ENCODE data around the gene DOHH.
A peak's percentile ranks its signal among the peaks of the same experiment; 100 is the strongest.

Gene DOHH, protein sequence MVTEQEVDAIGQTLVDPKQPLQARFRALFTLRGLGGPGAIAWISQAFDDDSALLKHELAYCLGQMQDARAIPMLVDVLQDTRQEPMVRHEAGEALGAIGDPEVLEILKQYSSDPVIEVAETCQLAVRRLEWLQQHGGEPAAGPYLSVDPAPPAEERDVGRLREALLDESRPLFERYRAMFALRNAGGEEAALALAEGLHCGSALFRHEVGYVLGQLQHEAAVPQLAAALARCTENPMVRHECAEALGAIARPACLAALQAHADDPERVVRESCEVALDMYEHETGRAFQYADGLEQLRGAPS

DNA sequence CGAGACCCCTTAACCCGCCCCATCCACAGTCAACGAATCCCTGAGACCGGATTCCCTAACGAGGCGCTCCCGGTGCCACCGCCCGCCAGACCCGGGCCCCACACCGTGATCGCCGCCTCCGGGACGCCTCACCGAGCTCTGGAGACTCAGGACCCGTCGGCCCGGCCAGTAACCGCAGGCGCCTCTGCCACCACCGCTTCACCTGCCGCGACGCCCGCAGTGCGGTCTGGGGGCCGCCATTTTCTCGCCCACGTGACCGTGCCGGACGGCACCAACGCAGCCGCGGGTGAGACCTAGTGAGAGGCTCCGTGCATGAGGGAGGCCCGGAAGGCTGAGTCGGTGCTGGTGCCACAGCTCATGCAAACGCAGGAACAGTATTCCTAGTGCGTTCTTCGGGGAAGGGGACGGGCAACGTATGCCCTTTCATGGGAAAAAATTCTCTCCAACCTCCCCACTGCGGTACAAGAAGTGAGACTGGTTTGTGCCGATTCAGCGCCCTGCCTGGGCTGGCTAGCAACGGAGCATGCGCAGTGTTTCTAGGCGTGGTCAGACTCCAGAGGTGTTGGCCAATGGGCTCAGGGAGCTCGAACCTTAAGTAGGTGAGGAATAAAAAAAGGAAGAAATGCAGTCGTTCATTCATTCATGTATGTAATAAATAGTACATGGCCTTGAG is at the start of gene DOHH:
DOHH (minus strand) TSS at position 246 of the 673 bp plus-strand sequence. CDS start 3,860 bp downstream, outside the sequence.
- TF ChIP-seq, protein P1, sequence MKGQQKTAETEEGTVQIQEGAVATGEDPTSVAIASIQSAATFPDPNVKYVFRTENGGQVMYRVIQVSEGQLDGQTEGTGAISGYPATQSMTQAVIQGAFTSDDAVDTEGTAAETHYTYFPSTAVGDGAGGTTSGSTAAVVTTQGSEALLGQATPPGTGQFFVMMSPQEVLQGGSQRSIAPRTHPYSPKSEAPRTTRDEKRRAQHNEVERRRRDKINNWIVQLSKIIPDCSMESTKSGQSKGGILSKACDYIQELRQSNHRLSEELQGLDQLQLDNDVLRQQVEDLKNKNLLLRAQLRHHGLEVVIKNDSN (IDR thresholded peaks at IDR 0.05), result peak; percentile 100
- TF ChIP-seq TAF1 (IDR thresholded peaks at IDR 0.05; ENCODE audit: low read depth) (peak; percentile 100), NFIC (IDR thresholded peaks at IDR 0.05) (peak; percentile 33; the same call in 1 of the 2 replicates), YY1 (IDR thresholded peaks at IDR 0.05; ENCODE audit: low read depth) (peak; percentile 99), FOXM1 (IDR thresholded peaks at IDR 0.05; ENCODE audit: borderline replicate concordance, low read depth) (0 out of 2 replicates have a peak, but pooled peaks have one; percentile 33), ZBTB7A (IDR thresholded peaks at IDR 0.05; ENCODE audit: low read depth) (no peak), EGR1 (IDR thresholded peaks at IDR 0.05) (peak; percentile 40; the same call in 1 of the 2 replicates), CREB1 (IDR thresholded peaks at IDR 0.05; ENCODE audit: low read depth) (no peak), CEBPB (IDR thresholded peaks at IDR 0.05) (no peak), EP300 (IDR thresholded peaks at IDR 0.05; ENCODE audit: borderline replicate concordance) (peak; percentile 82), RAD21 (IDR thresholded peaks at IDR 0.05; ENCODE audit: low read depth) (no peak), TEAD4 (IDR thresholded peaks at IDR 0.05) (no peak), TCF12 (IDR thresholded peaks at IDR 0.05; ENCODE audit: low read depth) (peak; percentile 61; the same call in 1 of the 2 replicates)
- TF ChIP-seq, protein P2, sequence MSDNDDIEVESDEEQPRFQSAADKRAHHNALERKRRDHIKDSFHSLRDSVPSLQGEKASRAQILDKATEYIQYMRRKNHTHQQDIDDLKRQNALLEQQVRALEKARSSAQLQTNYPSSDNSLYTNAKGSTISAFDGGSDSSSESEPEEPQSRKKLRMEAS (IDR thresholded peaks at IDR 0.05), result peak; percentile 96
- TF ChIP-seq, protein P3, sequence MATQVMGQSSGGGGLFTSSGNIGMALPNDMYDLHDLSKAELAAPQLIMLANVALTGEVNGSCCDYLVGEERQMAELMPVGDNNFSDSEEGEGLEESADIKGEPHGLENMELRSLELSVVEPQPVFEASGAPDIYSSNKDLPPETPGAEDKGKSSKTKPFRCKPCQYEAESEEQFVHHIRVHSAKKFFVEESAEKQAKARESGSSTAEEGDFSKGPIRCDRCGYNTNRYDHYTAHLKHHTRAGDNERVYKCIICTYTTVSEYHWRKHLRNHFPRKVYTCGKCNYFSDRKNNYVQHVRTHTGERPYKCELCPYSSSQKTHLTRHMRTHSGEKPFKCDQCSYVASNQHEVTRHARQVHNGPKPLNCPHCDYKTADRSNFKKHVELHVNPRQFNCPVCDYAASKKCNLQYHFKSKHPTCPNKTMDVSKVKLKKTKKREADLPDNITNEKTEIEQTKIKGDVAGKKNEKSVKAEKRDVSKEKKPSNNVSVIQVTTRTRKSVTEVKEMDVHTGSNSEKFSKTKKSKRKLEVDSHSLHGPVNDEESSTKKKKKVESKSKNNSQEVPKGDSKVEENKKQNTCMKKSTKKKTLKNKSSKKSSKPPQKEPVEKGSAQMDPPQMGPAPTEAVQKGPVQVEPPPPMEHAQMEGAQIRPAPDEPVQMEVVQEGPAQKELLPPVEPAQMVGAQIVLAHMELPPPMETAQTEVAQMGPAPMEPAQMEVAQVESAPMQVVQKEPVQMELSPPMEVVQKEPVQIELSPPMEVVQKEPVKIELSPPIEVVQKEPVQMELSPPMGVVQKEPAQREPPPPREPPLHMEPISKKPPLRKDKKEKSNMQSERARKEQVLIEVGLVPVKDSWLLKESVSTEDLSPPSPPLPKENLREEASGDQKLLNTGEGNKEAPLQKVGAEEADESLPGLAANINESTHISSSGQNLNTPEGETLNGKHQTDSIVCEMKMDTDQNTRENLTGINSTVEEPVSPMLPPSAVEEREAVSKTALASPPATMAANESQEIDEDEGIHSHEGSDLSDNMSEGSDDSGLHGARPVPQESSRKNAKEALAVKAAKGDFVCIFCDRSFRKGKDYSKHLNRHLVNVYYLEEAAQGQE (IDR thresholded peaks at IDR 0.05; ENCODE audit: low read depth), result 0 out of 2 replicates have a peak, but pooled peaks have one; percentile 23

DNA sequence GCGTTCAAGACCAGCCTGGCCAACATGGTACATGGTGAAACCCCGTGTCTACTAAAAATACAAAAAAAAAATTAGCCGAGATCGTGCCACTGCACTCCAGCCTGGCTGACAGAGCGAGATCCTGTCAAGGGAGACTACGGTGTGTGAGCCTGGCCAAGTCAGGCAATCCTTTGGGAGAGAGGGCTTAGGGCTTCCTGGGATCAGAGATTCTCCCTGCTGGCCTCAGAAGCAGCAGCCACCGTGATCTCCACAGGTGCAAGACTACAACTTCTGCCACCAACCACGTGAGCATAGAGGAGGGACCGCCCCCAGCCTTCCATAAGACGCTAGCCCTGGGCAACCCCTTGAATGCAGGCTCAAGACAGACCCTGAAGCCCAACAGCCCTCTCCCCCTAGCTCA is 49.3 kb upstream of the DOHH start:
- TF ChIP-seq CEBPB (IDR thresholded peaks at IDR 0.05) (no peak), EGR1 (IDR thresholded peaks at IDR 0.05) (no peak), FOXM1 (IDR thresholded peaks at IDR 0.05; ENCODE audit: borderline replicate concordance, low read depth) (no peak), EP300 (IDR thresholded peaks at IDR 0.05; ENCODE audit: borderline replicate concordance) (no peak)
- TF ChIP-seq, protein P3 (IDR thresholded peaks at IDR 0.05; ENCODE audit: low read depth), result no peak
- TF ChIP-seq, protein P2 (IDR thresholded peaks at IDR 0.05), result no peak

DNA sequence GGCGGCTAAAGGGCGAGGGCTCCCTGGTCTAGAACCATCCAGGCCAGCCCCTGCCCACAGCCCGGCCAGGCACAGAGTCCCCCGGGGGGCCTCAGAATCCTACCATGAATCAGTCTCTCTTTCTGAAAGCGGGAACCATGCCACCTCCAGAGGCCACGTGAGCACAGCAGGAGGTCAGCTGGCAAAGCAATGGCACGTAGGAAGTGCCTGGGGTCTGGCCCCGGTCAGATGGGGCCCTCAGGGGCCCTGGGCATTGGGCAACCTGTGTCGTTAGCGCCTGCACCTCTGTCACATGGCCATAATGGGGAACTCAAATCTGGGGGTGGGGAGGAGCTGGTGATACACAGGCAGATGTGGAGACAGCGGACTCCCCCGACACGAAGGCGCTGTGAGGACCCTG is 48.1 kb upstream of the DOHH start:
- no peak for TF ChIP-seq TEAD4 (IDR thresholded peaks at IDR 0.05)
- no peak for TF ChIP-seq CREB1 (IDR thresholded peaks at IDR 0.05; ENCODE audit: low read depth)
- TF ChIP-seq EP300 (IDR thresholded peaks at IDR 0.05; ENCODE audit: borderline replicate concordance), result no peak
- TF ChIP-seq, protein P1 (IDR thresholded peaks at IDR 0.05), result peak; percentile 79
- no peak for TF ChIP-seq RAD21 (IDR thresholded peaks at IDR 0.05; ENCODE audit: low read depth)
- TF ChIP-seq TAF1 (IDR thresholded peaks at IDR 0.05; ENCODE audit: low read depth), result no peak
- TF ChIP-seq, protein P2 (IDR thresholded peaks at IDR 0.05), result peak; percentile 69

DNA sequence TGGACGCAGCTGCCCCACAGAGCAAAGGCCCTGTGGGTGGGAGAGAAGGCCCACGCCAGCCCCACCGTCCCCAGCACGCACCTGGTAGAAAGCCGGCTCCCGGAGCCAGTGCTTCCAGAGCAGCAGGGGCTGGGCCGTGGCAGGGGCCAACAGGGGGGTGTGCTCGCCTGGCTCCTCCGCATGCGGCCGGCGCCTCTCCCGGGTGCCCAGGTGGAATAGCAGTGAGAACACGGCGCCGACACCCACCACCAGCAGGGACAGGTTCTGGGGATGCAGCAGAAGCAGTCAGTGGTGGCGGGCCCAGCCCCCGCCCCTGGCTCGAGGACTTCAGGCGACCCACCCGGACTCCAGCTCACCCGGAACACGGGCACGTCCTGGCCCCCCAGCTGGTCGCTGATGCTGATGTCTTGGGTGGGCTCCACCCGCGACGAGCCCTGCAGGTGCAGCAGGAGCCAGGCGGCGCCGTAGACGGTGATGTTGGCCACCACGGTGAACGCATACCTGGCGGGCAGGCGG is 47.4 kb upstream of the DOHH start:
- TF ChIP-seq YY1 (IDR thresholded peaks at IDR 0.05; ENCODE audit: low read depth) (no peak), TAF1 (IDR thresholded peaks at IDR 0.05; ENCODE audit: low read depth) (no peak), NFIC (IDR thresholded peaks at IDR 0.05) (no peak), EP300 (IDR thresholded peaks at IDR 0.05; ENCODE audit: borderline replicate concordance) (no peak), TEAD4 (IDR thresholded peaks at IDR 0.05) (no peak), CEBPB (IDR thresholded peaks at IDR 0.05) (no peak), EGR1 (IDR thresholded peaks at IDR 0.05) (no peak), FOXM1 (IDR thresholded peaks at IDR 0.05; ENCODE audit: borderline replicate concordance, low read depth) (no peak), RAD21 (IDR thresholded peaks at IDR 0.05; ENCODE audit: low read depth) (no peak), TCF12 (IDR thresholded peaks at IDR 0.05; ENCODE audit: low read depth) (no peak), ZBTB7A (IDR thresholded peaks at IDR 0.05; ENCODE audit: low read depth) (no peak), CREB1 (IDR thresholded peaks at IDR 0.05; ENCODE audit: low read depth) (no peak)
- TF ChIP-seq, protein P3 (IDR thresholded peaks at IDR 0.05; ENCODE audit: low read depth), result no peak
- TF ChIP-seq, protein P2 (IDR thresholded peaks at IDR 0.05), result no peak
- TF ChIP-seq, protein P1 (IDR thresholded peaks at IDR 0.05), result no peak
